Stimulated activated CD4-positive, alpha-beta T cell treated with anti-CD3 and anti-CD28 coated beads, Interleukin-4, amount 100 ng/mL, for 1 hour (primary cell): Measurements from ENCODE around the gene COL27A1.
"Not testable (repeated sequence)": the region's sequence is repeated elsewhere in the genome, so short reads cannot be mapped to it uniquely, and the experiment has no call there.

ENCODE experiments used
- DNase-seq: peaks from one replicate; pipeline ENCODE4 v3.0.0-alpha.2; 2020

Gene COL27A1

GRCh38 chr9:114185570-114186490 is 30.5 kb downstream of the COL27A1 start:
- DNase-seq = no peak

- DNase-seq = no peak
These were observed 31.4 kb downstream of the COL27A1 start for GRCh38 chr9:114186605-114187289.

- DNase-seq = no peak
These were observed 32.5 kb downstream of the COL27A1 start for GRCh38 chr9:114187827-114188226.

GRCh38 chr9:114189823-114190562 is 34.7 kb downstream of the COL27A1 start:
- no peak for DNase-seq

GRCh38 chr9:114190563-114190905 is 35.2 kb downstream of the COL27A1 start:
- no peak for DNase-seq

- DNase-seq = not testable (repeated sequence)
These were observed 36.1 kb downstream of the COL27A1 start for GRCh38 chr9:114191402-114191801.

GRCh38 chr9:114192539-114192938 is 37.2 kb downstream of the COL27A1 start:
- no peak for DNase-seq

GRCh38 chr9:114193090-114193489 is 37.8 kb downstream of the COL27A1 start:
- DNase-seq = no peak

GRCh38 chr9:114196117-114196516 is 40.8 kb downstream of the COL27A1 start:
- no peak for DNase-seq

GRCh38 chr9:114196979-114197622 is 41.8 kb downstream of the COL27A1 start:
- DNase-seq = no peak

- no peak for DNase-seq
These were observed 43.1 kb downstream of the COL27A1 start for GRCh38 chr9:114198249-114199040.

- DNase-seq = no peak
These were observed 45.5 kb downstream of the COL27A1 start for GRCh38 chr9:114200721-114201300.

GRCh38 chr9:114202396-114202795 is 47.1 kb downstream of the COL27A1 start:
- DNase-seq = no peak

GRCh38 chr9:114202849-114203248 is 47.5 kb downstream of the COL27A1 start:
- DNase-seq = no peak

- no peak for DNase-seq
These were observed 48.2 kb downstream of the COL27A1 start for GRCh38 chr9:114203410-114204140.

GRCh38 chr9:114204265-114204664 is 48.9 kb downstream of the COL27A1 start:
- DNase-seq = no peak

- DNase-seq = no peak
These were observed 50.1 kb downstream of the COL27A1 start for GRCh38 chr9:114205171-114206015.

- DNase-seq = no peak
These were observed 51.0 kb downstream of the COL27A1 start for GRCh38 chr9:114206221-114206789.

- DNase-seq = no peak
These were observed 51.9 kb downstream of the COL27A1 start for GRCh38 chr9:114207034-114207810.
